ENCODE results near the gene SCP2D1. TPM values are rescaled to one million over a fixed set of nuclear protein-coding genes. Genes with fewer than 3 reads are reported as not detected.

SCP2D1 gene
- total RNA-seq, 1 donor from 2014 or later = not detected

DNA sequence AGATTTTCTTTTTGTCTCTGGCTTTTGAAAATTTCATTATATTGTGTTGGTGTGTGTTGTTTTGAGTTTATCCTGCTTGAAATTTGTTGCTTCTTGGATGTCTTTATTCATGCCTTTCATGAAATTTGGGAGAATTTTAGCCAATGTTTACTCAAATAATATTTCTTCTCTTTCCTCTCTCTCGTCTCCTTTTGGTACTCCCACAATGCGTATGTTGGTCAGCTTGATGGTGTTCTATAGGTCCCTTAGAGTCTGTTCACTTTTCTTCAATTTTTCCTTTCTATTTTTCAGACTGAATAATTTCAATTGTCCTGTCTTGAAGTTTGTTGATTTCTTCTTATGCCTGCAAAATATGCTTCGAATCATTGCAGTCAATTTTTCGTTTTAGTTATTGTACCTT, 39.6 kb downstream of the SCP2D1 start:
- no peak for DNase-seq (ENCODE audit: extremely low spot score in 2 of 2)
- TF ChIP-seq POLR2AphosphoS5 (IDR thresholded peaks at IDR 0.05; ENCODE audit: insufficient read depth in 1 of 2, low read depth in 1 of 2) = no peak
- TF ChIP-seq, protein P1, sequence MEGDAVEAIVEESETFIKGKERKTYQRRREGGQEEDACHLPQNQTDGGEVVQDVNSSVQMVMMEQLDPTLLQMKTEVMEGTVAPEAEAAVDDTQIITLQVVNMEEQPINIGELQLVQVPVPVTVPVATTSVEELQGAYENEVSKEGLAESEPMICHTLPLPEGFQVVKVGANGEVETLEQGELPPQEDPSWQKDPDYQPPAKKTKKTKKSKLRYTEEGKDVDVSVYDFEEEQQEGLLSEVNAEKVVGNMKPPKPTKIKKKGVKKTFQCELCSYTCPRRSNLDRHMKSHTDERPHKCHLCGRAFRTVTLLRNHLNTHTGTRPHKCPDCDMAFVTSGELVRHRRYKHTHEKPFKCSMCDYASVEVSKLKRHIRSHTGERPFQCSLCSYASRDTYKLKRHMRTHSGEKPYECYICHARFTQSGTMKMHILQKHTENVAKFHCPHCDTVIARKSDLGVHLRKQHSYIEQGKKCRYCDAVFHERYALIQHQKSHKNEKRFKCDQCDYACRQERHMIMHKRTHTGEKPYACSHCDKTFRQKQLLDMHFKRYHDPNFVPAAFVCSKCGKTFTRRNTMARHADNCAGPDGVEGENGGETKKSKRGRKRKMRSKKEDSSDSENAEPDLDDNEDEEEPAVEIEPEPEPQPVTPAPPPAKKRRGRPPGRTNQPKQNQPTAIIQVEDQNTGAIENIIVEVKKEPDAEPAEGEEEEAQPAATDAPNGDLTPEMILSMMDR (IDR thresholded peaks at IDR 0.05) = no peak
- TF ChIP-seq POLR2A (IDR thresholded peaks at IDR 0.05) = no peak
- intact Hi-C loops (cut with DNase I) = no loop called here

DNA sequence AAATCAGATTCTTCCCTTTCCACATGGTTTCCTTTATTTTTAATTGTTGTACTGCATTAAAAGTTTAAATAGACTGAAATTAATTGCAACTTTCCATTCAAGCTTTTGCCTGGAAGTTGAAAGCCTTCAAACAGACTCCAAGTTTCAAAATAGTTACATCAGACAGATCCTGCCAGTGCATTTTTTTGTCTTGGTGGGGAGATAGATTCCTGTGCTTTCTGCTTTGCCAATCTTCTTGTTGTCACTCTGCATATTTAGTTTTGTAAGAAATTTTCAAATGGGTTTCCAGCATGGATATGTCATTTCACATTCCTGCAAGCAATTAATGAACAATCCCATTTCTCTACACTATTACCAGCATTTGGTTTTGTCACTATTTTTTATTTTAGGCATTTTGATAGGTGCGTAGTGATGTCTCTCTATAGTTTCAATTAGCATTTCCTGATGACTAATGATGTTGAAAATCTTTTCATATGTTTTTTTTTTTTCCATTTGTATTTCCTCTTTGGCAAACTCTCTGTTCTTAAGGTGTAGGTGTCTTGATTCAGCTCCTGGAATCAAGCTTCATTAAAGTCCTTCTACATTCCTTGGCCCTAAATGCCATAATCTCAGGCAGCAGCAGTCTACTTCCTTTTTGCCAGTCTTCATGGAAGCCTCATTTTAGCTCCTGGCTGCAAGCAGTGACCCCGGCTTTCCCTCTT, 40.5 kb downstream of the SCP2D1 start:
- H3K27me3 ChIP-seq = peaks cover 5% of the 10 kb centered on the region
- no peaks in the 10 kb centered on the region for H3K9me3 ChIP-seq
- intact Hi-C loops (cut with DNase I) = no loop called here
- H3K4me1 ChIP-seq = no peaks in the 10 kb centered on the region
- no peak for DNase-seq (ENCODE audit: extremely low spot score in 2 of 2)
- no peaks in the 10 kb centered on the region for H3K36me3 ChIP-seq
- no peak overlapping the region for H3K27ac ChIP-seq
- no peak overlapping the region for H3K4me3 ChIP-seq
- TF ChIP-seq, protein P1 (IDR thresholded peaks at IDR 0.05) = no peak
- TF ChIP-seq POLR2A (IDR thresholded peaks at IDR 0.05) = no peak
- no peak for TF ChIP-seq POLR2AphosphoS5 (IDR thresholded peaks at IDR 0.05; ENCODE audit: insufficient read depth in 1 of 2, low read depth in 1 of 2)

More for the DNA sequence above, 39.6 kb downstream of the SCP2D1 start:
- no peaks in the 10 kb centered on the region for H3K9me3 ChIP-seq
- H3K4me1 ChIP-seq = no peaks in the 10 kb centered on the region
- no peak overlapping the region for H3K4me3 ChIP-seq
- peaks cover 5% of the 10 kb centered on the region for H3K27me3 ChIP-seq
- no peak overlapping the region for H3K27ac ChIP-seq
- no peaks in the 10 kb centered on the region for H3K36me3 ChIP-seq

DNA sequence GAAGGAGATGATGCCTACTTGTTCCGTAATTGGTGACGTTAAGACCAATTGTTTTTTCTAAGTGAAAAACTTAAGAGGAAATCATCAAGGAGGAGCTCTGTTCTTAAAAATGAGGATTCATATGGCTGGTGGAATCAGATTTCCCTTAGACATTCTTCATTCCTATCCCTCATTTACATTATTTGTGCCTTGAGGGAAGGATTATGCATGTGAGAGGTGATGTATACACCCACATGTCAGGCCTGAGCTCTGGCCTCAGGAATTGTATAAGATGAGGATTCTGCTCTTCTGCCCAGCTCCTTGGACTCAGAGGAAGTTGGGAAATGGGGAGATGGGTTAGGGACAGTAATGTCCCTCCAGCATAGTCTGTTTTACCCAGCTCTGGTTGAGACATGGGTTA, 42.3 kb downstream of the SCP2D1 start:
- Histone ChIP-seq H3K36me3 (no peaks in the 10 kb centered on the region), H3K9me3 (no peaks in the 10 kb centered on the region), H3K27ac (no peak overlapping the region), H3K4me1 (no peaks in the 10 kb centered on the region), H3K27me3 (peaks cover 3% of the 10 kb centered on the region), H3K4me3 (no peak overlapping the region)
- no peak for DNase-seq (ENCODE audit: extremely low spot score in 2 of 2)
- intact Hi-C loops (cut with DNase I) = no loop called here
- TF ChIP-seq POLR2A (IDR thresholded peaks at IDR 0.05) = no peak
- TF ChIP-seq, protein P1 (IDR thresholded peaks at IDR 0.05) = no peak
- TF ChIP-seq POLR2AphosphoS5 (IDR thresholded peaks at IDR 0.05; ENCODE audit: insufficient read depth in 1 of 2, low read depth in 1 of 2) = no peak

DNA sequence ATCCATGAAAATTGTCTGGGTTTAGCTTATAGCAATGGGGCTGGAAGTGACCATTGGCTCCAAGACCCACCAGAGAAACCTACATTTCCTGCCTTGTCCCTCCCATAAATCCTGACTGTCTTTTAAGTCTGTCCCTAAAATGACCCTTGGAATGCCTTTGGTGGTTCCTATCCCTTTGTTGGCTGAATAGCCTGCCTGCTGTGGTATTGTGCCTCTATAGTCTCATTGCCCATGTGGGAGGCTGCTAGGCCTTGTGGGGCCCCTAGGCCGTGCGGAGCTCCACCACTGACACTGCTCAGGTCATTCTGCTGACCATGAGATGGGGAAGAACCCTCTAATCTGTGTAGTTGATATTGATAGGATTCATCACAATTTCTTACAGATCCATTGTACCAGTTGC, 43.3 kb downstream of the SCP2D1 start:
- intact Hi-C loops (cut with DNase I) = no loop called here
- TF ChIP-seq POLR2AphosphoS5 (IDR thresholded peaks at IDR 0.05; ENCODE audit: insufficient read depth in 1 of 2, low read depth in 1 of 2) = no peak
- Histone ChIP-seq H3K4me1 (no peaks in the 10 kb centered on the region), H3K36me3 (no peaks in the 10 kb centered on the region), H3K9me3 (no peaks in the 10 kb centered on the region), H3K4me3 (no peak overlapping the region), H3K27ac (no peak overlapping the region), H3K27me3 (no peaks in the 10 kb centered on the region)
- no peak for DNase-seq (ENCODE audit: extremely low spot score in 2 of 2)

- Histone ChIP-seq H3K27me3 (no peaks in the 10 kb centered on the region), H3K4me3 (no peak overlapping the region), H3K36me3 (no peaks in the 10 kb centered on the region), H3K27ac (no peak overlapping the region), H3K4me1 (no peaks in the 10 kb centered on the region), H3K9me3 (no peaks in the 10 kb centered on the region)
- intact Hi-C loops (cut with DNase I) = no loop called here
- no peak for TF ChIP-seq POLR2AphosphoS5 (IDR thresholded peaks at IDR 0.05; ENCODE audit: insufficient read depth in 1 of 2, low read depth in 1 of 2)
- TF ChIP-seq, protein P1 (IDR thresholded peaks at IDR 0.05) = no peak
- no peak for TF ChIP-seq POLR2A (IDR thresholded peaks at IDR 0.05)
- no peak for DNase-seq (ENCODE audit: extremely low spot score in 2 of 2)
Observed at GRCh38 chr20:18857640-18858039, 44.1 kb downstream of the SCP2D1 start.
